ENCODE data around the gene KPNA1. TPM values are rescaled to one million over a fixed set of nuclear protein-coding genes. Genes with fewer than 3 reads are reported as not detected.

The KPNA1 gene
- total and polyA plus RNA-seq, 2 of the 13 experiments (the other 11 are each of a cell fraction or from before 2014, with no cell fraction given): 15.4 to 30.0 TPM

DNA sequence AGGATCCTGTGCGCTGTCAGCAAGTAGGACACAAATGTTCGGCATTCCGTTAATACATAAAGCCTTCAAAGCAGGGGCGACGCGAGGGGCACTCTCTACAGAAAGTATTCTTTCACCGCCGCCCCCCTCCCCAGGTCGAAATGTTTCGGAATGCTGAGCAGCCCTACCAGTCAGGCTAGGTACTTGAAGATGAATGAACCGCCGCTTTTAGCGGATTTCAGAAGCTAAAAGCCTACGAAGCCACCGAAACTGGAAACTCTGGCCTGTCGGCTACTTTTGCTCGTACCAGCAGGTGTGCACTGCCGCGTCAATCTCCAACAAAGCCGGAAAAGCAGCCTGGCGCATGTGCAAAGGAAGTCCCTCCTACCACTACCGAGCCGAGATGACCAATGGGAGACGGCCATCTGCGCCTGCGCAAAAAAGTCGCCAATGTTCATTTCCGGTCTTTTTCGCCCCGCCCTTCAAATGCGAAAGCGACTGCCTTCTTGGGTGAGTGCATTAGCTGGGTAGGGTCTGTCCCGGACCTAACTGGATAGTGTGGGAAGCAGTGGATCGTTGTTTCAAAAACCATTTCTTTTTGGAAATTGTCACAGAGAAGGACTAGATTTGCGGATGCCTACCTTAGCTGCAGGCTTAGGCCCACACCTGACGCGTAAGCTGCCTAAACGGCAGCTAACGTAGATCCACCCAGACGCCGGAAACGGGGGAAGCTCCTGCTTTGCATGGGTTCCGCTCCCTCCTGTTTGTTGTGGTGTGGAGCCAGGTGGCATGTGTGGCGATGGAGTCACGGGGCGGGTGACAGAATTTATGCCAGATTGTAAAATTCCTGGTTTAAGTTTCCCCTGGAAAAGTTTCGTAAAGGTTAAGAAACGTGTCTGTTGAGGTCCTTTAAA is 98.7 kb downstream of the KPNA1 start, which contains the start of gene WDR5B:
Gene WDR5B, minus strand, starts transcription at position 301 of the 893 bp plus-strand sequence. CDS start 534 bp downstream, outside the sequence.
- H2AFZ ChIP-seq (ENCODE audit: low read length): peak within 1 kb of the TSS; percentile 98
- in situ Hi-C loops (cut with HindIII; ENCODE audit: extremely low pct_ligation_motif_present, low pct_unique_long_range_greater_than_20kb) (no loop called here), intact Hi-C loops (cut with micrococcal nuclease; ENCODE audit: unreplicated experiment) (loop anchor here (2.0 kb wide), 2 partner anchors 23 to 95 kb away; no protein-coding TSS in a partner anchor)
- no peaks in the 10 kb centered on the region for H3K9me3 ChIP-seq (ENCODE audit: low read length)
- peak within 1 kb of the TSS; percentile 89 for H3K27ac ChIP-seq (ENCODE audit: extremely low read length, insufficient read depth, low read length)
- H3K4me3 ChIP-seq (replicated peaks in 1 of 3; ENCODE audit: insufficient read depth in 1 of 3, low read depth in 2 of 3, low read length in 3 of 3): peak within 1 kb of the TSS; percentile 61 to 81 (median 81)
- H3K4me1 ChIP-seq (ENCODE audit: insufficient read depth, low read length): peaks cover 33% of the 10 kb centered on the region
- FAIRE-seq (peak; percentile 97), ATAC-seq (peak; percentile 95), DNase-seq (ENCODE audit: low spot score) (peak; percentile 96)
- CTCF ChIA-PET (ENCODE audit: low intra/inter-chr PET ratio, low total read pairs): no interaction called here
- peak within 1 kb of the TSS; percentile 99 for H3K4me2 ChIP-seq (ENCODE audit: low read depth, low read length)
- H3K9ac ChIP-seq (ENCODE audit: insufficient read depth, low read depth, low read length): peak within 1 kb of the TSS; percentile 95
- no peaks in the 10 kb centered on the region; a peak in 1 of 5 replicates for H3K27me3 ChIP-seq (ENCODE audit: control insufficient read depth in 1 of 2, insufficient read depth in 2 of 2, low read length in 2 of 2)
- no peaks in the 10 kb centered on the region for H4K20me1 ChIP-seq (ENCODE audit: insufficient read depth, low read length)
- BruUV-seq (replicated peaks): TSS peak; percentile 82
- under 1% methylated on average over 37 of the region's 48 CpGs for WGBS (ENCODE audit: low lambda C conversion rate)
- H3K36me3 ChIP-seq (replicated peaks in 1 of 2; ENCODE audit: control insufficient read depth in 1 of 2, insufficient read depth in 2 of 2, low read length in 2 of 2): peaks cover 1 to 7% of the 10 kb centered on the region in 2 experiments; a peak in 3 of 5 replicates
- POLR2A ChIA-PET: interaction anchor here (0.6 to 2.7 kb wide), 18 partner anchors 11 to 378 kb away, joined by 3 to 48 read pairs (median 4); partner anchors contain the start of genes DTX3L, FAM162A, HSPBAP1 and KPNA1
- H3K79me2 ChIP-seq (ENCODE audit: insufficient read depth, low read length): peaks cover 35% of the 10 kb centered on the region
- peak; percentile 53; the same call in 1 of the 2 replicates for TF ChIP-seq GATA4 (IDR thresholded peaks at IDR 0.05; ENCODE audit: borderline replicate concordance, low read depth)
- no peak for TF ChIP-seq ZNF282 (IDR thresholded peaks at IDR 0.05; ENCODE audit: partially characterized antibody)
- TF ChIP-seq SOX6 (IDR thresholded peaks at IDR 0.05): no peak
- TF ChIP-seq SOX6 (CRISPR knock-in tag; IDR thresholded peaks at IDR 0.05): peak; percentile 74
- TF ChIP-seq, protein P1, sequence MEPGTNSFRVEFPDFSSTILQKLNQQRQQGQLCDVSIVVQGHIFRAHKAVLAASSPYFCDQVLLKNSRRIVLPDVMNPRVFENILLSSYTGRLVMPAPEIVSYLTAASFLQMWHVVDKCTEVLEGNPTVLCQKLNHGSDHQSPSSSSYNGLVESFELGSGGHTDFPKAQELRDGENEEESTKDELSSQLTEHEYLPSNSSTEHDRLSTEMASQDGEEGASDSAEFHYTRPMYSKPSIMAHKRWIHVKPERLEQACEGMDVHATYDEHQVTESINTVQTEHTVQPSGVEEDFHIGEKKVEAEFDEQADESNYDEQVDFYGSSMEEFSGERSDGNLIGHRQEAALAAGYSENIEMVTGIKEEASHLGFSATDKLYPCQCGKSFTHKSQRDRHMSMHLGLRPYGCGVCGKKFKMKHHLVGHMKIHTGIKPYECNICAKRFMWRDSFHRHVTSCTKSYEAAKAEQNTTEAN (CRISPR knock-in tag; conservative IDR thresholded peaks at IDR 0.05): peak; percentile 49; the same call in 1 of the 2 replicates
- no peak for TF ChIP-seq ZNF720 (CRISPR knock-in tag; IDR thresholded peaks at IDR 0.05)
- no peak for TF ChIP-seq ADNP (CRISPR knock-in tag; IDR thresholded peaks at IDR 0.05)
- no peak for TF ChIP-seq GZF1 (CRISPR knock-in tag; IDR thresholded peaks at IDR 0.05)
- no peak for TF ChIP-seq IRX3 (CRISPR knock-in tag; IDR thresholded peaks at IDR 0.05; ENCODE audit: borderline replicate concordance, low read depth)
- TF ChIP-seq, protein P2, sequence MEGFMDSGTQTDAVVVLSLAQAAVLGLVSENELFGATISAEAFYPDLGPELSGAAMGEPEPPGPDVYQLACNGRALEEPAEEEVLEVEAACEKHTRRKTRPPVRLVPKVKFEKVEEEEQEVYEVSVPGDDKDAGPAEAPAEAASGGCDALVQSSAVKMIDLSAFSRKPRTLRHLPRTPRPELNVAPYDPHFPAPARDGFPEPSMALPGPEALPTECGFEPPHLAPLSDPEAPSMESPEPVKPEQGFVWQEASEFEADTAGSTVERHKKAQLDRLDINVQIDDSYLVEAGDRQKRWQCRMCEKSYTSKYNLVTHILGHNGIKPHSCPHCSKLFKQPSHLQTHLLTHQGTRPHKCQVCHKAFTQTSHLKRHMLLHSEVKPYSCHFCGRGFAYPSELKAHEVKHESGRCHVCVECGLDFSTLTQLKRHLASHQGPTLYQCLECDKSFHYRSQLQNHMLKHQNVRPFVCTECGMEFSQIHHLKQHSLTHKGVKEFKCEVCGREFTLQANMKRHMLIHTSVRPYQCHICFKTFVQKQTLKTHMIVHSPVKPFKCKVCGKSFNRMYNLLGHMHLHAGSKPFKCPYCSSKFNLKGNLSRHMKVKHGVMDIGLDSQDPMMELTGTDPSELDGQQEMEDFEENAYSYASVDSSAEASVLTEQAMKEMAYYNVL (CRISPR knock-in tag; IDR thresholded peaks at IDR 0.05; ENCODE audit: borderline replicate concordance): peak; percentile 41; the same call in 1 of the 2 replicates
- TF ChIP-seq POLR2G (IDR thresholded peaks at IDR 0.05; ENCODE audit: low read depth, low read length): peak; percentile 98
- peak; percentile 66 for TF ChIP-seq KMT2B (CRISPR knock-in tag; IDR thresholded peaks at IDR 0.05)
- no peak for TF ChIP-seq GATAD2A (CRISPR knock-in tag; IDR thresholded peaks at IDR 0.05)
- no peak for TF ChIP-seq RFX3 (CRISPR knock-in tag; IDR thresholded peaks at IDR 0.05)
- peak; percentile 60; the same call in 1 of the 2 replicates for TF ChIP-seq IRF2 (CRISPR knock-in tag; IDR thresholded peaks at IDR 0.05)
- TF ChIP-seq TCF12 (IDR thresholded peaks at IDR 0.05): no peak
- TF ChIP-seq TCF12 (CRISPR knock-in tag; IDR thresholded peaks at IDR 0.05): 0 out of 2 replicates have a peak, but pooled peaks have one; percentile 38
- no peak for TF ChIP-seq LCORL (IDR thresholded peaks at IDR 0.05)
- 0 out of 2 replicates have a peak, but pooled peaks have one; percentile 9 for TF ChIP-seq LCORL (CRISPR knock-in tag; IDR thresholded peaks at IDR 0.05)

Measured in HepG2 (cell line).